Activated T-helper 17 cell treated with anti-CD3 and anti-CD28 coated beads, Interleukin-2, amount 50 U/mL, for 72 hours (primary cell): ENCODE data around the gene DYNC1LI2. TPM values are rescaled to one million over a fixed set of nuclear protein-coding genes. Genes with fewer than 3 reads are reported as not detected.
"Not testable (repeated sequence)": the region's sequence is repeated elsewhere in the genome, so short reads cannot be mapped to it uniquely, and the experiment has no call there.

Experiments
- ATAC-seq: fragments of 150-1000 bp; cut with Tn5 transposase; replicated peaks from 2 replicates; pipeline ENCODE4 v1.10.0; 2021; ENCODE audit warnings: mild to moderate bottlenecking, moderate library complexity
- H3K27ac Mint-ChIP-seq: one replicate; pipeline ENCODE4 v1.8.0; 2022; ENCODE audit warnings: mixed read lengths
- H3K27me3 Mint-ChIP-seq: one replicate; pipeline ENCODE4 v1.8.0; 2022; ENCODE audit warnings: mixed read lengths
- H3K36me3 Mint-ChIP-seq: one replicate; pipeline ENCODE4 v1.8.0; 2022; ENCODE audit warnings: low read depth, mild to moderate bottlenecking, mixed read lengths
- H3K4me1 Mint-ChIP-seq: one replicate; pipeline ENCODE4 v1.8.0; 2022; ENCODE audit warnings: mixed read lengths
- H3K4me3 Mint-ChIP-seq: one replicate; pipeline ENCODE4 v1.8.0; 2022; ENCODE audit warnings: mild to moderate bottlenecking, mixed read lengths
- H3K9me3 Mint-ChIP-seq: one replicate; pipeline ENCODE4 v1.8.0; 2022; ENCODE audit warnings: mixed read lengths
- total RNA-seq, 2 donors: library from RNA; stranded (reverse); gene quantifications; one replicate each; pipeline ENCODE4 v1.2.3, GENCODE V29; 2022

The DYNC1LI2 gene
- total RNA-seq, 2 donors from 2014 or later, result 61.0 to 67.3 TPM

DNA sequence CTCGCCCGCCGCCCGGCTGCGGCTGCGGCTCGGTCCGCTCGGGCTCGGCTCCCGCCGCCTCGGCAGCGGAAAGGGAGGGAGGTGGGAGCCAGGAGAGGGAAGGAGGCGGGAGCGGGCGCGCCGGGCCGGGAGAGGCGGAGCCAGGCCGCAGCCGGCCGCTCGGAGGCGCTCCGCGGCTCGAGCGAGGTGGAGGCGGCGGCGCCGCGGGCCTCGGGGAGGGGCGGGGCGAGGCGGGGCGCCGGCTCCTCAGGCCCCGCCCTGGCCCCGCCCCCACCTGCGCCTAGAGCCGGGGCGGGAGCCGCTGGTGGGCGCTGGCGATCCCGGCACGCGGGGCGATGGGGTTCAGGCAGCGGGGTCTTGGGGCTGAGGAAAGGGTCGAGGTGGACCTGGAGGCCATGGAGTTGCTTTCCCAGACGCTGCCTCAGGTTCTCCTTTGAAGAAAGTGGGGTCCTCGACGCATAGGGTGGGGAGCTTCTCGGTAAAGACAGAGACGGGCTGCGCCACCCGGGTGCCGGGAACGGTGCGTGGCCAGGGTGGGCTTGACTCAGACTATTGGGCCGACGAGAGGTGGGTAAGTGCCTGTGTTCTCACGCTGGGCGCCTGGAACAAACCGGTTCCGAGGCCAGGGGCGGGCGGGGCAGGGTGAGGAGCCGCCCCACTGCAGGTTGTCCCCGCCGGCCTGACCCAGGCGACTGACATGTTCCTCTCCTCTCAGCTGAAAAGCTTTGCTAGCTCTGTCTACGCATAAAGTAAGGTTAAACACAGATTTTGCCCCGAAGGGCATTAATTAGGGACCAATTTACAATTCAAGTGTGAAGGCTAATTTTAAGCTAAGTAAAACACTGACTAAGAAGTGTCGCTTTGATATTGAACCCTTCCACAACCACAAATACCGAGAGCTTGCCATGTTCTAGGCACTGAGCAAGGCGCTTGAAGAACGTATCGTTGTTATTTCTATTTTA is 54.5 kb downstream of the DYNC1LI2 start, which contains the start of gene CMTM4:
Gene CMTM4, minus strand, starts transcription at position 75 of the 962 bp plus-strand sequence. CDS start 218 bp downstream, outside the sequence.
- no peaks in the 10 kb centered on the region for H3K27me3 Mint-ChIP-seq
- H3K36me3 Mint-ChIP-seq, result no peaks in the 10 kb centered on the region
- no peak within 1 kb of the TSS for H3K27ac Mint-ChIP-seq
- H3K4me3 Mint-ChIP-seq, result peak within 1 kb of the TSS; percentile 64
- H3K9me3 Mint-ChIP-seq, result no peaks in the 10 kb centered on the region
- ATAC-seq, result peak; percentile 97
- H3K4me1 Mint-ChIP-seq, result no peaks in the 10 kb centered on the region

DNA sequence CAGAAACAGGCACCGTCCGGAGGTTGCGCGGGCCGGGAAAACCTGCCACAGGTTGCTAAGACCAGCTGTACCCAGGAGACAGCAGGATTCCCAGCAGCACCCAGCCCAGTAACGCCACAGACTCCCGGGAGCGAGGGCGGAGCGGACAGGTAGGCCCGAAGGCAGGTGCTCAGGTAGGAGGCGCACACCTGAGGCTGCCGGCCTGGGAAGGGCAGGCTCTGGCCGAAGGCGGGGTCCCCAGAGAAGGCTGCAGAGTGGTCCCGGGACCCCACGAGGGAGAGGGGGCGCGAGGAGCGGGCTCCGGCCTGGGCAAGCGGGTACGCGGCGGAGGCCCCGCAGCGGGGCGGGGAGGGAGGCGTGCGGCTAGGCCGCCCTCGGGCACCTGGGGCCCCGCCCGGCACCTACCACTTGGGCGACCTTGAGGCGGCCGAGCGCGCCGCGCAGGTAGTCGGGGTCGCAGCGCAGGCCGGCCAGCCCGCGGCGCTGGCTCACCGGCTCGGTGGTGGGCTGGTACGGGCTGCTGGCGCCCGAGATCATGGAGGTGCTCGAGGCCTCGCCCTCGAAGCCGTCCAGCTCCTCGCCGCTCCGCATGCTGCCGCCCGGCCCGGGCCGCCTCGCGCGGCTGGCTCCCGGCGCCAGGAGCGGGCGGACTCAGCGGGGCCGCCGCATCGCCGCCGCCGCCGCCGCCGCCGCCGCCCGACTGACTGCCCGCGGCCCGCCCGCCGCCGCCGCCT is 55.3 kb downstream of the DYNC1LI2 start:
- H3K4me1 Mint-ChIP-seq, result no peaks in the 10 kb centered on the region
- H3K27me3 Mint-ChIP-seq, result no peaks in the 10 kb centered on the region
- ATAC-seq, result peak; percentile 61
- peak overlapping the region; percentile 63 for H3K4me3 Mint-ChIP-seq
- H3K36me3 Mint-ChIP-seq, result no peaks in the 10 kb centered on the region
- H3K9me3 Mint-ChIP-seq, result no peaks in the 10 kb centered on the region
- H3K27ac Mint-ChIP-seq, result no peak overlapping the region

DNA sequence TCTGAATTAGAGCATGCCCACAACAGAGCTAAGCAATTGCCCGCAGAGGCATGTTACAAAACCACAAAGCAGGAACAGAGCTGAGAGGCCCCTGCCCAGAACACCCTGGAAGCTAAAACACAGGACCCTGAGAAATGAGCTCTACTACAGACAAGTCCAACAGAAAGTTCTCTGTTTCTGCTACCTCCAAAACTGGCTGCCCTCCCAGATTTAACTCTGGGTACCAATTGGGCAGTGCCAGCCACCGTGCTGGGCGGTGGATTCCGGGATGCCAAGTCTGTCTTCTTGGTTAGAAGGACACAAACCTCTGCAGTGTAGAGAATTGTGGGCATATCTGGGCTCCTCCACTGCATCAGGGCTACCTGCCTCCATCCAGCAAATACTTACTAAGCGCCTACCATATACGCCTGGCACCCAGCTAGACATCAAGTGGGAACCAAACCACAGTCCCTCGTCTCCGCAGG is 55.9 kb downstream of the DYNC1LI2 start:
- Mint-ChIP-seq H3K27ac (no peak overlapping the region), H3K4me3 (peak overlapping the region; percentile 63), H3K9me3 (no peaks in the 10 kb centered on the region), H3K4me1 (no peaks in the 10 kb centered on the region), H3K27me3 (no peaks in the 10 kb centered on the region), H3K36me3 (no peaks in the 10 kb centered on the region)
- ATAC-seq, result no peak

DNA sequence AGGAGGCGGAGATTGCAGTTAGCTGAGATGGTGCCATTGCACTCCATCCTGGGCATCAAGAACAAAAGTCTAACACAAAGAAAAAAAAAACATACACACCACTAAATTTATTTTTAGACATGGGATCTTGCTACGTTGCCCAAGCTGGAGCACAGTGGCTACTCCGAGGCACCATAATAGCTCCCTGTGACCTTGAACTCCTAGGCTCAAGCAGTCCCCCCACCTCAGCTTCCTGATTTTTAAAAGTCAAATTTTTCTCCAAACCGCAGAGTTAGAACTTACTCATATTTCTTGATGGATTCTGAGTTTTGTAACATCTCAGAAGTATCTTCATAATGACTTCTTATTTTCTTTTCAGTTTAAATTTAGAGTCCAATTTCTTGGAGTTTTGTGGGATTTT is 58.3 kb downstream of the DYNC1LI2 start:
- H3K4me1 Mint-ChIP-seq, result no peaks in the 10 kb centered on the region
- no peaks in the 10 kb centered on the region for H3K27me3 Mint-ChIP-seq
- no peaks in the 10 kb centered on the region for H3K36me3 Mint-ChIP-seq
- no peak for ATAC-seq
- H3K27ac Mint-ChIP-seq, result no peak overlapping the region
- H3K9me3 Mint-ChIP-seq, result no peaks in the 10 kb centered on the region
- no peak overlapping the region for H3K4me3 Mint-ChIP-seq

DNA sequence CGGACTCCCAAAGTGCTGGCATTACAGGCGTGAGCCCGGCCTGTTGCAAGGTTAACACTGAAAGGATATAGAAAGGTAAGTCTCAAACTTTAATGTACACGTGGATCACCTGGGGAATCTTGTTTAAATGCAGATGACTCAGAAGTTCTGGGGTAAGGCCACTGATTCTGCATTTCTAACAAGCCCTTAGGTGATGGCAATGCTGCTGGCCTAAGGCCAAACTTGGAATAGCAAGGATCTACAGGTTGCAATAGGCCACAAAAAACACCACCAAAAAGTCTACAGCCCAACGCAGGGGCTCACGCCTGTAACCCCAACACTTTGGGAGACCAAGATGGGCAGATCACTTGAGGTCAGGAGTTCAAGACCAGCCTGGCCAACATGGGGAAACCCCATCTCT is 59.1 kb downstream of the DYNC1LI2 start:
- Mint-ChIP-seq H3K27ac (no peak overlapping the region), H3K4me3 (no peak overlapping the region), H3K9me3 (no peaks in the 10 kb centered on the region), H3K4me1 (no peaks in the 10 kb centered on the region), H3K27me3 (no peaks in the 10 kb centered on the region), H3K36me3 (no peaks in the 10 kb centered on the region)
- ATAC-seq, result no peak

DNA sequence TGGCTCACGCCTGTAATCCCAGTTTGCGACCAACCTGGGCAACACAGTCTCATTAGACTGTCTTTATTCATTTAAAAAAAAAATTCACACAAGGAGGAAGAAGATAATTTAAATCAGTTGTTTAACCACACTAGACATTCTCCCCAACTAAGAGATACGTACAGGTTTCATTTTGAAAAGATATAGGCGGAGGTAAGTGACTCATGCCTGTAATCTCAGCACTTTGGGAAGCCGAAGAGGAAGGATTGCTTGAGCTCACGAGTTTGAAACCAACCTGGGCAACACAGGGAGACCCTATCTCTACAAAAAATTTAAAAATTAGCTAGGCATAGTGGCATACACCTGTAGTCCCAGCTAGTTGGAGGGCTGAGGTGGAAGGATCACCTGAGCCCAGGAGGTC is 60.2 kb downstream of the DYNC1LI2 start:
- H3K9me3 Mint-ChIP-seq, result no peaks in the 10 kb centered on the region
- H3K27me3 Mint-ChIP-seq, result no peaks in the 10 kb centered on the region
- H3K36me3 Mint-ChIP-seq, result no peaks in the 10 kb centered on the region
- H3K4me1 Mint-ChIP-seq, result no peaks in the 10 kb centered on the region
- no peak overlapping the region for H3K4me3 Mint-ChIP-seq
- H3K27ac Mint-ChIP-seq, result no peak overlapping the region
- peak; percentile 54 for ATAC-seq

DNA sequence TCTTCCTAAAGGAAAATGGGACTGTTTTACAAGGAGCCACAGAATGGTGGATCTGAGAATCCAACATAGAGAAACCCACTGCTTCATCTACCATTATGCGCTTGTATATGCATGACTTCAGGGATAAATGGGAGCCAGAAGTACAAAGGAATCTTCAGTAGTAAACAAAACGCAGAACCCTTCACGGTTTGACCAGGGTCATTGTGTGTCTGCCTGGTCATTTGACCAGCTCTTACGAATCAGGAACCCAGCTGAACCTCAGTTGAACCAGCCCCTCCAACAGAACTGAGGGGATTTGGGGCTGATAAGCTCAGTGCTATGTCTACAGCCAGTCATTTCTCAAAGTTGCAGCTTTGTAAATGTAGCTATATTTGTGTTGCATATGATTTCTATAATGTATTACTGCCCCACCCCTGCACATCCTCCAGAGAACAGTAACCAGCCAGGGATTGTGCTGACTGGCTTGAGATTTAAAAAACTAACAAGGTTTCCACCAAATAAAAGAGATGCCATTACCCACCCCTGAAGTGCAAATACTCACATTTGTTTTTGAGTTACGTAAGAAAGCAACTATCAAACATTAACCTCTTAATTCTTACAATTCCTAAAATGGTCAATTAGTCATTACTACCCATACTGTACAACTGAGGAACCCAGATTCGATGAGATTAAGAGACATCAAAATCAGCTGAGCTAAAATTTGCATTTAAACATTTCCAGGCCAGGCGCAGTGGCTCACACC is 61.1 kb downstream of the DYNC1LI2 start:
- no peaks in the 10 kb centered on the region for H3K36me3 Mint-ChIP-seq
- H3K9me3 Mint-ChIP-seq, result no peaks in the 10 kb centered on the region
- H3K27ac Mint-ChIP-seq, result no peak overlapping the region
- no peaks in the 10 kb centered on the region for H3K4me1 Mint-ChIP-seq
- no peaks in the 10 kb centered on the region for H3K27me3 Mint-ChIP-seq
- no peak for ATAC-seq
- no peak overlapping the region for H3K4me3 Mint-ChIP-seq

DNA sequence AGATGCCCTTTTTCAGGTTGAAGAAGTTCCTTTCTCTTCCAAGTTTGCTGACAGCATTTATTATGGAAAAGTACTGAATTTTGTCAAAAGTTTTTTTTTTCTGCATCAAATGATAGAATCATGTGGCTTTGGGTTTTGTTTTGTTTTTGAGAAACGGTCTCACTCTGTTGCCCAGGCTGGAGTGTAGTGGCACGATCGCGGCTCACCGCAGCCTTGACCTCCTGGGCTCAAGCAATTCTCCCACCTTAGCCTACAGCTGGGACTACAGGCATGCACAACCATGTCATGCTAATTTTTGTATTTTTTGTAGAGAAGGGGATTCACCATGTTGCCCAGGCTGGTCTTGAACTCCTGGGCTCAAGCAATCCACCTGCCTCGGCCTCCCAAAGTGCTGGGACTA is 62.1 kb downstream of the DYNC1LI2 start:
- Mint-ChIP-seq H3K4me1 (no peaks in the 10 kb centered on the region), H3K9me3 (no peaks in the 10 kb centered on the region), H3K27ac (no peak overlapping the region), H3K27me3 (no peaks in the 10 kb centered on the region), H3K4me3 (no peak overlapping the region), H3K36me3 (no peaks in the 10 kb centered on the region)
- ATAC-seq, result no peak

DNA sequence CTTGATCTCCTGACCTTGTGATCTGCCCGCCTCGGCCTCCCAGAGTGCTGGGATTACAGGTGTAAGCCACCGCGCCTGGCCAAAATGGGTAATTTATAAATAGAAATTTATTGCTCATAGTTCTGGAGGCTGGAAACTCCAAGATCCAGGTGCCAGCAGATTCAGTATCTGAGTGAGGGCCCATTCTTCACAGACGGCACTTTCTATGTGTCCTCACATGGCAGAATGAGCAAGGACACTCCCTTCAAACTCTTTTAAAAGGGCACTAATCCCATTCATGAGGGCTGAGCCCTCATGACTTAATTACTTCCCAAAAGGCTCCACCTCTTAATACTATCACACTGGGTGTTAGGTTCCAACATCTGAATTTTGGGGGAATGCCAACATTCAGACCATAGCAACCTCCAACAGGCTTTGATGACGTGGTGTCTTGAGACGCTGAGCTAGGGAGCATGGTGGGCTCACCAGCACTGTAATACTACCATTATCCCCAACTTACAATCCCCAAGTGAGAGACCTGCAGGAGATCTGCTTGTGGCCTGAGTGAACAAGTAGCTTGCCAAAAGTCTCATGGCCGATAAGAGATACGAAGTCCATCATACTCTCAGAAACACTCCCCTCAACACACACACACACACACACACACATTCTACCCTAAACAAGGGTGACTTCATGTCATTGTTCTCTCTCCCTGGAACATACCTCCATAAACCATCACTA is 63.3 kb downstream of the DYNC1LI2 start:
- Mint-ChIP-seq H3K4me3 (no peak overlapping the region), H3K4me1 (no peaks in the 10 kb centered on the region), H3K27ac (no peak overlapping the region), H3K27me3 (no peaks in the 10 kb centered on the region), H3K9me3 (no peaks in the 10 kb centered on the region), H3K36me3 (no peaks in the 10 kb centered on the region)
- no peak for ATAC-seq

DNA sequence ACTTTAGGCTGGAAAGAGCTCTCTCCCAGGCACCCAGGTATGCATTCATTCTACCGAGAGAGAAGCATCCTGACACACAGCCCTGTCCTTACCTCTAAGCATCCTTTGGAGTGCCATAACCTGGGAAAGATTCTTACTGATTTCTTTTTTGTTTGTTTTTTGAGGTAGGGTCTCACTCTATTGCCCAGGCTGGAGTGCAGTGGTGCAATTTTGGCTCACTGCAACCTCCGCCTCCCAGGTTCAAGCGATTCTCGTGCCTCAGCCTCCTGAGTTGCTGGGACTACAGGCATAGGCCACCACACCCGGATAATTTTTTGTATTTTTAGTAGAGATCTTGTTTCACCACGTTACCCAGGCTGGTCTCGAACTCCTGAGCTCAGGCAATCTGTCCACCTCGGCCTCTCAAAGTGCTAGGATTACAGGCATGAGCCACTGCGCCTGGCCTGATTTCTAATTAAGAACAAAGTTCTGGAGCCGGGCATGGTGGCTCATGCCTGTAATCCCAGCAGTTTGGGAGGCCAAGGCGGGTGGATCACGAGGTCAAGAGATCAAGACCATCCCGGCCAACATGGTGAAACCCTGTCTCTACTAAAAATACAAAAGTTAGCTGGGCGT is 65.8 kb downstream of the DYNC1LI2 start:
- not testable (repeated sequence) for ATAC-seq, H3K27me3 Mint-ChIP-seq, H3K4me1 Mint-ChIP-seq, H3K36me3 Mint-ChIP-seq, H3K4me3 Mint-ChIP-seq, H3K9me3 Mint-ChIP-seq, H3K27ac Mint-ChIP-seq

DNA sequence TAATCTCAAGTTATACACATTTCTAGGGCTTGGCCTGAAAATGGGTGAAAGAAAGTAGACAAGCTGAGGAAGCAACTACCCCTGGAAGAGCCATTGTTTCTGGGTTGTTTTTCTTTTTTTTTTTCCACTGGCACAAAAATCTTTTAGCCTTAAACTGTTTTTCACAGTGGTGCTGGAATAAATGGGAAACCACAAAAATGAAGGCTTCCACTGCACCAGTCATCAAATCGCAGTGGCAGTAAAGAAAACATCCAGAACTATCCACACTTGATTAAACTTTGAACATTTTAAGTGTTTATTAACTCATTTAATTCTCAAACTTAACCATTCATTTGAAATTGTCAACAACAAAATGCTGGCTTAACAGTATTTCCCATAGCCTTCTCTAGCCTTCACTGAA is 69.1 kb downstream of the DYNC1LI2 start:
- Mint-ChIP-seq H3K36me3 (no peaks in the 10 kb centered on the region), H3K4me3 (no peak overlapping the region), H3K27ac (no peak overlapping the region), H3K4me1 (no peaks in the 10 kb centered on the region), H3K27me3 (no peaks in the 10 kb centered on the region), H3K9me3 (no peaks in the 10 kb centered on the region)
- no peak for ATAC-seq

DNA sequence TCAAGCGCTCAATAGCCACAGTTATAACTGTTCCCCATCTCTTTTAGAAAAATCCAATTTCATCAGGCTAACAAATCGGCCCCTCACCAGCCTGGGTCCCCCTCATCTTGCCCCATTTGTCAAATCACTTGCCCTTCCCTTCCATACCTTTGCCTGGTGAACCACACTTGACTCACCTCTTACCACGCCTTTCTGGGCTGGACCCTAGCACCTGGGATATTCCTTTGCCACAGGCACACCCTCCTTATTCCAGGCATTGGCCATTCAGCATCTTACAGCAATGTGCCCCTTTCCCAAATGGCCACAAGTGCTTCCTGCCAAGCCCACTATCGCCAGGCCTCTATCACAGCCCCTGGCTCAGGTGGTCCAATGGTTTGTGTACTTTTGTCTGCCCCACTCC is 69.7 kb downstream of the DYNC1LI2 start:
- Mint-ChIP-seq H3K4me3 (no peak overlapping the region), H3K27ac (no peak overlapping the region), H3K36me3 (no peaks in the 10 kb centered on the region), H3K27me3 (no peaks in the 10 kb centered on the region), H3K4me1 (no peaks in the 10 kb centered on the region), H3K9me3 (no peaks in the 10 kb centered on the region)
- no peak for ATAC-seq

DNA sequence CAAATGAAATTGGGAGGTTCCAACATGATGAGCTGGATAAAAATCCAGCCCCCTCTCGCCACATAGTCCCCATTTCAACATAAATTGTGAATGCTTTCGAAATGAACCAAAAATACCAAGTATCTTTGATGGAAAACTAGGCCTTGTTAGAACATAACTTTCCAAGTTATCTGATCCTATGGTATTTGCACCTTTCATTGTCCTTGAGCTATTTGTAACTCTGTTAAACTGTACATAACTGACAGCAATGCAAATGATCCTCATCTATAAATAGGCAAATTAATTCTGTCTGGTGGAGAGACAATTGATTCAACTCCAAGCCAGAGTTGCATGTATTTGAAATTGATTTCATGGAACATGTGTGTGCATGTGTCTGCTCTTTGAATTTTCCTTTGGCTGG is 73.1 kb downstream of the DYNC1LI2 start:
- Mint-ChIP-seq H3K4me1 (no peaks in the 10 kb centered on the region), H3K27ac (no peak overlapping the region), H3K27me3 (no peaks in the 10 kb centered on the region), H3K4me3 (no peak overlapping the region), H3K36me3 (no peaks in the 10 kb centered on the region), H3K9me3 (no peaks in the 10 kb centered on the region)
- ATAC-seq, result no peak
